Activated gamma-delta T cell treated with anti-CD3 and anti-CD28 coated beads, Interleukin-2, amount 50 U/mL, for 16 hours (primary cell): ENCODE data around the gene SLC2A5.
"Not testable (repeated sequence)": the region's sequence is repeated elsewhere in the genome, so short reads cannot be mapped to it uniquely, and the experiment has no call there.

ENCODE experiments used
- DNase-seq: peaks from one replicate; pipeline ENCODE4 v3.0.0-alpha.2; 2020; ENCODE audit warnings: low read depth

Gene SLC2A5

DNA sequence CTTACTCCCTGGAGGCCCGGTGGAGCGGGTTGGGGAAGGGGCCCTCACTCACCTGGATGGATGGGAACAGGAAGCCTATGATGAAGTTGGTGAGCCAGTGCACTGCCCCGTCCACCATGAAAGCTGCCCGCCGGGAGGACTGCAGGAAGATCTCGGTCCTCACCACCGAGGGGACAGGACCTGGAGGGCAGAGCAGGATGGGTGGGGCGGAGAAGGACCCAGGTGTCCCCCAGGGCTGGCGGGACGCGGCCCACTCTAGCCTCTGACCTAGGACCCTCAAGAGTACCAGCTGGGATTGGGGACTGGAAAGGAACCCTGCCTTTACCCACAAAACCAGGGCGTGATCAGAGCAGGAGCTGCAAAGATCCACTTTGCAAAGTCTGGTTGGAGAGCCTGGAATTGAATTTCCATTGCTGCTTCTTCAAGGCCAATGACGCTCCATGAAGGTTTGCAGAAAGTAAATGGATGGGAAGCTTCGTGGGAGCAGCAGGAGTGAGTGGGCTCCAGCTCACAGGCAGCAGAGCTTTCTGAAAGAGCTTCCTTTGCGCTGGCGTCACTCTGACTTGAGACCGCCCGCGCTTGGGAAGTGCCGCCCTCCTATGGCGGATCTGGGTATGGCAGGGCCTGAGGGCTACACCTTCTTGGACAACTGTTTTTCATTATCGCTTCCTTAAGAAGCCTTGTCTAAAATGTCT, 64.6 kb downstream of the SLC2A5 start:
- DNase-seq = peak; percentile 71

DNA sequence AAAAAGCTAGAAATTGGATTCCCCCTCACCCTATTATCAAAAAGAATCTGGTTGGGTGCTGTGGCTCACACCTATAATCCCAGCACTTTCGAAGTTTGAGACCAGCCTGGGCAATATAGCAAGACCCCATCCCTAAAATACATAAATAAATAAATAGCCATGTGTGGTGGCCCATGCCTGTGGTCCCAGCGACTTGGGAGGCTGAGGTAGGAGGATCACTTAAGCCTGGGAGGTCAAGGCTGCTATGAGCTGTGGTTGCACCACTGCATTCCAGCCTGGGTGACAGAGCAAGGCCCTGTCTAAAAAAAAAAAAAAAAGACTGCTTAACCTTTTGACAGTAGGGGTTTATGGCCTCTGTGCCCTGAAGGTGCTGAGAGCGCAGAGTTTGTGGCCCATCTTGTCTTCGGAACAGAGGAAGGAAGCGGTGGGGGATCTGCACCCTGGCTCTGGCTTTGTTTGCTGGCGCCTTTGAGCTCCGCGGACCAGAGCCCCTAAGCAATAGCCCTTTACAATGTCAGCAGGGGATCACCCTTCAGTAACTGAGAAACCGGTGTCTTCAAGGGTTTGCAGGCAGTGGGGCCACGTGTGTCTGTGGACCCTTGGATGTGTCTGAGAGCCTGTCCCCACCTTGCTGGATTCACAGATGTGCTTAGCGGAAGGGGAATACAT, 65.3 kb downstream of the SLC2A5 start:
- DNase-seq = no peak

DNA sequence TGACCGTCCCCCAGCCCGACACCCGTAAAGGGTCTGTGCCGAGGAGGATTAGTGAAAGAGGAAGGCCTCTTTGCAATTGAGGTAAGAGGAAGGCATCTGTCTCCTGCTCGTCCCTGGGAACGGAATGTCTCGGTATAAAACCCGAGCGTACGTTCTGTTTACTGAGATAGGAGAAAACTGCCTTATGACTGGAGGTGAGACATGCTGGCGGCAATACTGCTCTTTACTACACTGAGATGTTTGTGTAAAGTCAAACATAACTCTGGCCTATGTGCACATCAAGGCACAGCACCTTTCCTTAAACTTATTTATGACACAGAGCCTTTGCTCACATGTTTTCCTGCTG, 67.2 kb downstream of the SLC2A5 start:
- DNase-seq = not testable (repeated sequence)

DNA sequence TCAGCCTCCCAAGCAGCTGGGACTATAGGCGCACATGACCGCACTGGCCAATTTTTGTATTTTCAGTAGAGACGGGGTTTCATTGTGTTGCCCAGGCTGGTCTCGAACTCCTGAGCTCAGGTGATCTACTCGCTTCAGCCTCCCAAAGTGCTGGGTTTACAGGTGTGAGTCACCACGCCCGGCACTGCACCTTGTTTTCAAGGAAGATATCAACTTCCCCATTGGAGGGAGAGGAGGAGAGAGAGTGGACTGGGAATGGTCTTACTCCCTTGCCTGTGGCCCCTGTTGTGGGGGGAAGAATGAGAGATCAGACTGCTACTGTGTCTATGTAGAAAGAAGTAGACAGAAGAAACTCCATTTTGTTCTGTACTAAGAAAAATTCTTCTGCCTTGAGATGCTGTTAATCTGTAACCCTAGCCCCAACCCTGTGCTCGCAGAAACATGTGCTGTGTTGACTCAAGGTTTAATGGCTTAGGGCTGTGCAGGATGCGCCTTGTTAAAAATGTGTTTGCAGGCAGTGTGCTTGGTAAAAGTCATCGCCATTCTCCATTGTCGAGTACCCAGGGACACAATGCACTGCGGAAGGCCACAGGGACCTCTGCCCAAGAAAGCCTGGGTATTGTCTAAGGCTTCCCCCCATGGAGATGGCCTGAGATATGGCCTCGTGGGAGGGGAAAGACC, 67.8 kb downstream of the SLC2A5 start:
- DNase-seq = not testable (repeated sequence)

DNA sequence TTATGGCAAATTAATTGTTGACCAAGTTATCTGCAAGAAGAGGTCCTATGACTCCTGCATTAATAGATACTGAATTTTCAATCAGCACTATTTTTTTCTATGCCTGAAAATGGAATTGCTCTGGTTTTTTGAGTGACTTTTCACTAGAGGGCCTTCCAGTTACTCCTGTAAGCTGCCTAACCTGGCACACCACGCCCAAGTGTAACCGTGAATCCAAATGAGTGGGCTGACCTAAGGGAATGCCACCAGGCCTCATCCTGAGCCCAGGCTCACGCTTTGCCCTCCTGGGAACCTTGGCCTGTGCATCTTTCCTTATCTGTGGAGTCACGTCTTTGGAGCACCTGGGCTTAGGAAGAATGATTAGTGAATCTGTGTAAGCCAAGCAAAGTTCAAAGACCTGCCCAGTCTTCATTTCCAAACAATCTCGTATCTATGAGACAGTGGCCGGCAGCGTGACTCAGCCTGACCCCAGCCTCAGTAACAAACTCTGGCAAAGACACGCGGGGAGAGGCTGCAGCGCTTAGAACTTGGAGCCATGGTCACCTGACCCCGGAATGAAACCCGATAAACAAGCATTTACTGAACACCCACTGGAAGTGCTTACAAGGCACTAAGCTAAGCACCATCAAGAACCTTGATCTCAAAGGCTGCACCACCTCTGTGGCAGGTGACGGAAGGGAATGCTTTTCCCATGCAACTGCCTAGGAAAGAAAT, 75.3 kb downstream of the SLC2A5 start:
- DNase-seq = not testable (repeated sequence)

DNA sequence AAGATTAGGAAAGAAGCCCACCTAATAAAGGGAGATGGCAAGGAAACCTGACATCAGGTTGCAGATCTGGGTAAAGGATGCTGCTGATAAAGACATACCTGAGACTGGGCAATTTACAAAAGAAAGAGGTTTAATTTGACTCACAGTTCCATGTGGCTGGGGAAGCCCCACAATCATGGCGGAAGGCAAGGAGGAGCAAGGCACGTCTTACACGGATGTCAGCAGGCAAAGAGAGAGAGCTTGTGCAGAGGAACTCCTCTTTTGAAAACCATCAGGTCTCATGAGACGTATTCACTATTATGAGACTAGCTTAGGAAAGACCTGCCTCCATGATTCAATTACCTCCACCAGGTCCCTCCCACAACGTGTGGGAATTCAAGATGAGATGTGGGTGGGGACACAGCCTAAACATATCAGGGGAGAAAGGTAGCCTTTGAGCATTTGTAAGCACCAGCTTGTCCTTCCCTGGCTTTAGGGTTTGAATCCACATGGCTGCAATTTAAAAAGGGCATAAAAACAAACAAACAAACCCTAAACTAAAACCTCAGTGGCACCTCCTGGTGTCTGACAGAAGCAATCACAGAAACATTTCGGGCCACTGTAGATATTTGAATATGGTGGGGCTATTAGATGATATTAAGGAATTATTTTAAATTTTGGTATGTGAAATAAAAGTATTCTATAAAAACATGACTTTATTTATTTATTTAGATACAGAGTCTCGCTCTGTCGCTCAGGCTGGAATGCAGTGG, 76.3 kb downstream of the SLC2A5 start:
- DNase-seq = no peak

DNA sequence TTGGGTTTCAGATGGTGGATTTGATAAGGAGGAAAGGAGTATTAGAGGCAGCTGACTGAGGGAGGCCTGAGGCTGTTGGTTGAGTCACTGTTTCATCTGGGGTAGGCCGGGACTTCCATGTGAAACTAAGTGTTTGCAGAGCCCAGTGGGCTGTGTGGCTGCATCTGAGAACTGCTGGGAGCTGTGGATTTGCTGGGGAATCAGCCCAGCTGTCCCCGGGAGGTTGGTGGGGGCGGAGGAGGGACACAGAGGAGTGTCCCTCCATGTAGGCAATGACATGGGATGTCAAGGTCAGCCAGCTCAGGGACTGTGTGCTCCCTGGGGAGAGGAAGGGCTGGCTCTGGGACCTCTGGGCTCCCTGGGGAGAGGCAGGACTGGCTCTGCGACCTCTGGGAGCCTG, 79.6 kb downstream of the SLC2A5 start:
- no peak for DNase-seq

DNA sequence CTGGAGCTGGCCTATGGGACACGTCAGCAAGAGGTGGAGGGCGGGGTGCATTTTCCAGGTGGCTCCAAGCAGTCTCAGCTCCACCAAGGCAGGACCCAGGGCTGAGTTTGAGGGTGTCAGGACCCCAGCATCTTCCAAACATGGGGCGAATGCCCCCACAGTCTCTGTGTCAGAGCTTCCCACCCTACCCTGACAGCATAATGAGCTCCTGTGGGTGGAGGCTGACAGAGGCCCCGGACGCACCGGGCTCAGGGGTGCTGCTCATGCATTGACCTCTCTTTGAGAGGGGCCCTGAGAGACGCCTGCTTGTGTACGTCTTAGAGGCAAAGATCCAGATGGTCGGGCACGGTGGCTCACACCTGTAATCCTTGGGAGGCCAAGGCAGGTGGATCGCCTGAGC, 80.4 kb downstream of the SLC2A5 start:
- no peak for DNase-seq

DNA sequence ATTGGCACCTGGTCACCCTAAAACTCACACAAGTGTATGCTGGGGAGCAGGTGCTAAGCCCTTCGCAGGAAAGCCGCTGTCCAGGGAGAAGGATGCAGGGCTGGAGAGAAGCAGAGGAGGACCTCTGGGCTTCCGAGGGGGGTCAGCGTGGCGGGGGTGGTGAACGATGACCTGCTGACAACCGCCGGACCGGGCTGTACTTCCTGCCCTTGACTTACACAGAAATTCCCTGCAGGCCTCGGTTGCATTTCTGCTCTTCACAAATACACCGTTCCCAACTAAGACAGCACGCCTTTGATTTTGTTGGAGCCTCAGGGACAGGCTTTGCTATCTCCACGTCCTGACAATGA, 80.8 kb downstream of the SLC2A5 start:
- no peak for DNase-seq

DNA sequence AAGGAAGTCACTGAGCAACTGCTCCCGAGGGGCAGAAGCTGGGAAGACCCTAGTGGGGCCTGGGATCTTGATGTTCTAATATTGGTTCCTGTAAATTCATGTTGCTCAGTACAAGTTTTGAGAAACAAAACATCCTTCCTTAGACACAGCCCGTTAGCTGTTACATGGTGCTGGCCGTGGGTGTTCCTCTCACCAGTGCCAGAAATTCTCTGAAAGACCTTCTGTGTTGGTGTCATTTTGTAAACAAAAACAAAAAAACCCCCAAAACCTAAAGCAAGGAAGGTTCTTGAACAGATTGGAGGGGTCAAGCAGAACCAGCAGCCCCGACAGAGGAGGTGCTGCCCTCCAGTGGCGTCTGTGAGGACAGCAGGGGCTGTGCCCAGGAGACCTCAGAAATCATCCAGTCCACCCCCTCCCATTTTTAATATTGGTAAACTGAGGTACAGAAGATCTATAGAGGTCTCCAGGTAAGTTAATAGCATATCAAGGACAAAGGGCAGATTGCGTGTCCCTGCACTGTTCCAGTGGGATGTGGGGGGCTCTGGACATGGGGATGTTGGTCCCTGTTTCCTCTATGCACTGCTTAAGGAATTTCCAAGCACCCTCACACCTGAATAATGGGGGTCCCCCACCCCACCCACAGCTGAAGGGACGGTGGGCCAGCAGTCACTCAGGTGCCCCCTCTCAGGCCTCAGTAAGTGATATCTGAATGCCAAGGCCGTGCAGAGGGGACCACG, 81.4 kb downstream of the SLC2A5 start:
- DNase-seq = peak; percentile 54

DNA sequence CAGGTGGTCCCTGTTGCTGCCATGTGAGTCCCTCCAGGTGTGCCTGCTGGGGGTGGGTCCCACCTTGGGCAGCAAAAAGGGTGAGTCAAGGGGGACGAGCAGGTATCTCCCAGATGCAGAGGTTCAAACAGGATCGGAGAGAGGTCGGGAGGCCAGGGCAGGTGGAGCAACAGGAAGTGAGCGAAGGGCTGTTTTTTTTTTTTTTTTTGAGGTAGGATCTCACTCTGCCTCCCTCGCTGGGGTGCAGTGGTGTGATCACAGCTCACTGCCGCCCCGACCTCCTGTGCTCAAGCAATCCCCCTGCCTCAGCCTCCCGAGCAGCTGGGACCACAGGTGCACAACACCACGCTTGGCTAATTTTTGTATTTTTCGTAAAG, 82.6 kb downstream of the SLC2A5 start:
- no peak for DNase-seq

DNA sequence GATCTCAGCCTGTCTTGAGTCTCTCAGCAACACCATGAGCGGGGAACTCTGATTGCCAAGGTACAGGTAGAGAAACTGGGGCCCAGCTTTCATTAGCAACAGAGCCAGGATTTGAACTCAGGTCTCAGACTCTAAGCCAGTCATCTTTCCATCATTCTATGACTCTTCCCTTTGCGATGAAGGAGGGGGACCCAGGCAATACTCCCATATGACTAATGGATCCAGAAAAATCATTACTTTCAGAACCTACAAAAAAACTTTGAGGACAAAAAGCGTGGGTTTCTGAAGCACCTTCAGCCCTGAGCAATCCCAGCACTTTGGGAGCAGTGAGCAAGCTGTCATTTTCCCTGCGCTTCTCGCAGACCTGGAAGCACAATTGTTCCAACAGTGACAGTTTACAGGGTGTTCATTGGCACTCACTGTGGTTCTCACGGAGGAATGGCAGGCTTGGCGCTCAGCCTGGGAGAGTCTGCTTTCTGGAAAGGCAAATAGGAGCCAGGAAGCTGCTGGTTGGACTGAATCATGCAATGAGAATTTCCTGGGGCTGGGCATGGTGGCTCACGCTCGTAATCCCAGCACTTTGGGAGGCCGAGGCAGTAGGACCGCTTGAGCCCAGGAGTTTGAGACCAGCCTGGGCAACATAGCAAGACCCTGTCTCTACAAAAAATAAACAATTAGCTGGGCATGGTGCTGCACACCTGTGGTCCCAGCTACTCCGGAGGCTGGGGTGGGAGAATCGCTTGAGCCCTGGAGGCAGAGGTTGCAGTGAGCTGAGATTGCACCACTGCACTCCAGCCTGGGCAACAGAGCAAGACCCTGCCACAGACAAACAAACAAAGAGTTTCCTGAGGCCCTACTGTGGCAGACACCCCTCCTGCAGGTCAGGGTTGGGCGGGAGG, 83.3 kb downstream of the SLC2A5 start:
- no peak for DNase-seq
